GM10266 (cell line): ENCODE measurements around the gene ZBTB6.

ENCODE experiments used
- DNase-seq: peaks from one replicate; pipeline ENCODE4 v3.0.0; 2012; ENCODE audit errors: extremely low spot score
- TF ChIP-seq, protein P1 (sequence below): IDR thresholded peaks from 2 replicates; pipeline ENCODE4 v1.5.1; 2012; ENCODE audit warnings: mild to moderate bottlenecking, low read depth; ENCODE audit not compliant: control insufficient read depth, insufficient read depth; ENCODE audit errors: missing control alignments

The ZBTB6 gene

DNA sequence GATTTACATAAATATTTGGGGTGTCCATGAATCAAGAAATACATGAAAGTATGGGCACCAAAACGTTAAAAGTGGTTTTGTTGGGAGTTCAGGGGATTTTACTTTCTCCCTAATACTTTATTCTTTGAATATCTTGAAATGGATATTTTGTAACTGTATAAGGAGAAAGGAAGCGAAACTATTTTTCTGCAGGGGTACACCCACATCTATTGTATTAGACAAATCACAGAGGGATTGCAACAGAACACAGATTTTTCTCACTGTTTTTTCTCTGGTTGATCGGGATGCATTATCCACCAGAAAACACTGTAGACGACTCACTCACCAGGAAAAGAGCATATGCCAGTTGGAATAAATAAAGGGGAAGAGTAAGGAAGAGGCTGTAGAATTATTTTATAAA is 26.5 kb upstream of the ZBTB6 start:
- TF ChIP-seq, protein P1, sequence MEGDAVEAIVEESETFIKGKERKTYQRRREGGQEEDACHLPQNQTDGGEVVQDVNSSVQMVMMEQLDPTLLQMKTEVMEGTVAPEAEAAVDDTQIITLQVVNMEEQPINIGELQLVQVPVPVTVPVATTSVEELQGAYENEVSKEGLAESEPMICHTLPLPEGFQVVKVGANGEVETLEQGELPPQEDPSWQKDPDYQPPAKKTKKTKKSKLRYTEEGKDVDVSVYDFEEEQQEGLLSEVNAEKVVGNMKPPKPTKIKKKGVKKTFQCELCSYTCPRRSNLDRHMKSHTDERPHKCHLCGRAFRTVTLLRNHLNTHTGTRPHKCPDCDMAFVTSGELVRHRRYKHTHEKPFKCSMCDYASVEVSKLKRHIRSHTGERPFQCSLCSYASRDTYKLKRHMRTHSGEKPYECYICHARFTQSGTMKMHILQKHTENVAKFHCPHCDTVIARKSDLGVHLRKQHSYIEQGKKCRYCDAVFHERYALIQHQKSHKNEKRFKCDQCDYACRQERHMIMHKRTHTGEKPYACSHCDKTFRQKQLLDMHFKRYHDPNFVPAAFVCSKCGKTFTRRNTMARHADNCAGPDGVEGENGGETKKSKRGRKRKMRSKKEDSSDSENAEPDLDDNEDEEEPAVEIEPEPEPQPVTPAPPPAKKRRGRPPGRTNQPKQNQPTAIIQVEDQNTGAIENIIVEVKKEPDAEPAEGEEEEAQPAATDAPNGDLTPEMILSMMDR = no peak
- no peak for DNase-seq

DNA sequence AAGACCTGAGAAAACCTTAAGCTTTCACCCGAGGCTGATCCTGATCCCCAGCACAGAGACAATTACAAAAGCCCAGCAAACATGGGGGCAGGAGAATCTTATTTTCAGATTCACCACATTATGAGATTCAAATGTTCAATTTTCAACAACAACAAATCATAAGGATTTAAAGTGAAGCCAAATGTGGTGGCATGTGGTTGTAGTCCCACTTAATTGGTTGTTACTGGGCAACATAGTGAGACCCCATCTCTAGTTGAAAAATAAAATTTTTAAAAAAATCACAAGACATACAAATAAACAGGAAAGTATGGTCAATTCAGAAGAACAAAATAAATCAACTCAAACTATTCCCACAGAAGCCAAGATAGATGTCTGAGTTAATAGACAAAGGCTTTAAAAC is 23.8 kb upstream of the ZBTB6 start:
- TF ChIP-seq, protein P1 = no peak
- no peak for DNase-seq

DNA sequence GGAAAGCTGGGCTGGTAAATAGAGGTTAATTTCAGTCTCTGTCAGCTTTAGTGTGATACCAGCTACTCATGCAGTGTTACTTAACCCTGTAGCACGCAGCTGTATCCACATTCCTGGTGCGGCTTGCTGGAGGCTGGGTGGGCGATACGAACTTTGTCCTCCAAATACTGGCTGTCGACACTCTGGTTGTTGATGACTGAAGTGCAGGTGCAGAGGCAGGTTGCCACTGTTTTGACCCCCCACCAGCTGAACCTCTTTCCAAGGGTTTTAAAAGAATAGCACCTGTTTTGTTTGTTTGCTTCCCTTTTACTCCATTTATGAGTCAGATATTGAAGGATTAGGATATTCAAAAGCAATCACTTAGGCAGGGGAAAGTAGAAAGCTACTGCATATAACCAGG is 23.3 kb upstream of the ZBTB6 start:
- TF ChIP-seq, protein P1 = no peak
- DNase-seq = no peak

DNA sequence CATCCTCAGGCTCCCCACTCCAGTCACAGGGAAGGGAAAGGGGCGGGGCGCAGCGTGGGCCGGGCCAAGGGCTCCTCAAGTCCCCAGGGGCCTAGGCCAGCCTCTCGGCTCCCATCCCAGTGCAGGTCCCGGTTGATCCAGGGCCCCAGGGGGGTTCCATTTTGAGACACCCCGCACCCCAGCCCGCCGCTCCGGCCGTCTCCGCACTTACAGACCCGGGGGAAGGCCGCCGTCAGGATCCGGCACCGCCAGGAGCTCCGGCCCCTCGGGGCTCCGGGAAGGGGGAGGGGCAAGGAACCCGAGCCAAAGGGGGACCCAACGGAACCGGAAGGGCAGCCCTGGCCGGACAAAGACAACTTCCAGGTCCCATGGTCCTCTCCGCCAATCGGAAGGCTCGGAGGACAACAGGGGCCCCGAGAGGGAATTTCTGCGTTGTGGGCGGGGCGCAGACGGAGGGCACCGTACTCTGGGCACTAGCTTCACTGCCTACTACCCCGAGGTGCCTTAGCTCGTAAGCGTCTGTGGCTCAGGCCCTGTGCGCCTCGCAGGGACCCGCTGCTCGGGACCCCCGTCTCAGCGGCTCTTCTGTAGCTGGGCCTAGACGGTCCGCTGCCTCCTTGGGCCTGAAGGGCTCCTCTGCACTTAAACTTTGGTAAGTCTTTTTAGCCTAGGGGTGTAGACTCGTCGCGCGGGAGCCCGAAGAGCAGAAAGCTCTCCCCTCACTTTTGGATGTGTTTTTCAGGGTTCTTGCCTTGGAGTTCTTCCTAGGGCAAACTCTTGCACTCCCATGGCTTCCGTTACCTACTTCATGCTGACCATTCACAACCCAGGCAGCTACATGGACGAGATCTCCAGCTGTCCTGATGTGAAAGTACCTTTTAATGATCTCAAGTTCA is 18.4 kb upstream of the ZBTB6 start, which contains the start of gene ZBTB26:
TSS of gene ZBTB26 (minus strand) at position 287 of the 896 bp plus-strand sequence. CDS start 11,578 bp downstream, outside the sequence.
- peak; percentile 91 for DNase-seq
- TF ChIP-seq, protein P1 = no peak

DNA sequence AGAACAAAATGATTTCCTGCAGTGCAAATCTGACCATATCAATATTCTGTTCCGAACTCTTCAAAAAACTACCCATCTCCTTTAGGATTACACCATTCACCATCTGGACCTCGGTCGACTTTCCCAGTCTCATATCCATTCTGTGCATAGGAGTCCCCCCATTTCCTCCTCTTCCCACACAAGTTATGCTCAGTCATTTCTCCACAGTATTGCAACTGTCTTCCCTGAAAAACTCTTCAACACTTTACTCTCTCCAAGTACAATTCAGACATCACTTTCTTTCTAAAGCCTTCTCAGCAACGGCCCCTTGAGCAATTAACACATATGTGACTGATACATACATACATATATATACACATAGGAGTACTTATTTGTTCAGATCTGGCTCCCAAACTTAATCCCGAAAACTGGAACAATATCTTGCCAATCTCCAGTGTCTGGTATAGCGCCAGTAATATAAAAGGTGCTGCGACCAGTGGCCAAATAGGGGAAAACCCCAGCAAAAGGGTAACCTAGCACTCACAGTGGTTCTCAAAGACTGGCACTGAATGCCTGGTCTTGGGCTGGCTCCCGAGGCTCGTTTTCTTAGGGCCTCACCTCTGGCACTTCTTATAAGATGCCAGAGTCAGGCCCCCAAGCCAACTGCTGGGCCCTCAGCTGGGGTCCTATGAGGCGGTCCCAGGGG is 17.6 kb upstream of the ZBTB6 start:
- TF ChIP-seq, protein P1 = no peak

DNA sequence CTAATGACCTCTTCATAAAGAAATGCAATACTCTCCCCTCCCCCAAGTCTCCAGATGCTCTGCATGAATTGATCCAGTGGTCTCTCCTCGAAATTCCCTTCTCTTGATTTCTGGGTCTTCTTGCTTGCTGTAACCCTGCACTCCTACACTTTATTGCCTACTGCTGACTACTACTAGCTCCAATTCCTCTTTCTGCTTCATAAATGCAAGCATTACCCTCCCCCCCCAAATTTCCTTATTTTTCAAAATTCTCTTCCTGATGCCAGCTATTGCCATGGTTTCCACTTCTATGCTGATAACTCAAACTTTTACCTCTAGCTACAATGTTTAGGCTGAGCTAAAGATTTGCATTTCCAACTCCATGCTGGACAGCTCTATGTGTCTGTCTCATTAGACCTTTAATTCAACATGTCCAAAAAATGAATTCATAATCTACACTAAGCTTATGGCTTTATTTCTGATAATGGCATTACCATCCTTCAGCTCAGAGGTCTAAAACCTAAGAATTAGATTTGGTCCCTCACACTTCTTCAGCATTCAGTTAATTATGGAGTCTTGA is 16.8 kb upstream of the ZBTB6 start:
- TF ChIP-seq, protein P1 = no peak
- DNase-seq = no peak

More for the DNA sequence above, 17.6 kb upstream of the ZBTB6 start:
- peak; percentile 17 for DNase-seq
